ENCODE data around the gene ST8SIA1.

GRCh38 chr12:22284871-22285270, 49.6 kb downstream of the ST8SIA1 start:
- TF ChIP-seq CTCF (IDR thresholded peaks at IDR 0.05) (no peak), POLR2A (IDR thresholded peaks at IDR 0.05) (no peak)

Measured in breast epithelium (tissue), 3 donors.